Sigmoid colon (tissue), 7 donors: ENCODE data around the gene ZNF462. TPM values are rescaled to one million over a fixed set of nuclear protein-coding genes. Genes with fewer than 3 reads are reported as not detected.

Experiments
- DNase-seq: peaks from one replicate; pipeline ENCODE4 v3.0.0-alpha.2; 2019
- H3K27ac ChIP-seq, 4 donors: fragments of 200-600 bp; sonication (generic); one replicate each; pipeline ENCODE4 v1.5.1; 2016 to 2019; ENCODE audit warnings: mild to moderate bottlenecking in 1 of 4
- H3K27me3 ChIP-seq, 3 donors: fragments of 200-600 bp; sonication (generic); one replicate each; pipeline ENCODE4 v1.5.1; 2019; ENCODE audit warnings: mild to moderate bottlenecking in 1 of 3
- H3K36me3 ChIP-seq, 4 donors: fragments of 200-600 bp; sonication (generic); one replicate each; pipeline ENCODE4 v1.5.1; 2016 to 2019
- H3K4me1 ChIP-seq, 4 donors: fragments of 200-600 bp; sonication (generic); one replicate each; pipeline ENCODE4 v1.5.1; 2017 to 2019
- H3K4me3 ChIP-seq, 4 donors: fragments of 200-600 bp; sonication (generic); one replicate each; pipeline ENCODE4 v1.5.1; 2017 to 2019; ENCODE audit warnings: mild to moderate bottlenecking in 2 of 4, moderate library complexity in 1 of 4
- H3K9me3 ChIP-seq, 4 donors: fragments of 200-600 bp in 3 of 4; sonication (generic) in 3 of 4; one replicate each; pipeline versions ENCODE4 v1.5.1 to v1.6.1; 2013 to 2019
- CTCF ChIP-seq, 4 experiments: fragments of 450-650 bp in 3 of 4; fragments of 200-600 bp in 1 of 4; IDR thresholded peaks; one replicate each; pipeline ENCODE4 v1.5.1; 2016 to 2019; ENCODE audit warnings: antibody characterized with exemption in 4 of 4, mild to moderate bottlenecking in 3 of 4, moderate library complexity in 2 of 4
- EP300 ChIP-seq, 4 donors: sonication (generic); formaldehyde crosslinking; IDR thresholded peaks; one replicate each; pipeline ENCODE4 v1.6.1; 2017; ENCODE audit warnings: antibody characterized with exemption in 4 of 4
- POLR2A ChIP-seq, 2 donors: fragments of 450-650 bp; IDR thresholded peaks; one replicate each; pipeline ENCODE4 v1.6.1; 2016; ENCODE audit warnings: antibody characterized with exemption in 2 of 2, mild to moderate bottlenecking in 2 of 2, moderate library complexity in 2 of 2
- POLR2AphosphoS5 ChIP-seq, 4 donors: sonication (generic); formaldehyde crosslinking; IDR thresholded peaks; one replicate each; pipeline ENCODE4 v1.6.1; 2017; ENCODE audit warnings: antibody characterized with exemption in 4 of 4
- WGBS, 2 donors: extraction: QIAGEN DNeasy Blood & Tissue Kit; methylation state at CpG; one replicate each; pipeline ENCODE4 v1.1.7; 2013; 5-methylcytosine and 5-hydroxymethylcytosine counted together
- intact Hi-C: fragments of 100-400 bp; cut with DNase I; formaldehyde crosslinking; loops from one replicate; pipeline ENCODE4 v1.15.1; 2023
- polyA plus RNA-seq, 3 donors: library from polyadenylated mRNA; stranded (reverse); fragments of 200-250 nt; gene quantifications; one replicate each; pipeline ENCODE4 v1.2.3, GENCODE V29; 2013
- total RNA-seq, 4 donors: library from RNA; depleted of rRNA; stranded (reverse); fragments of >200 nt; gene quantifications; one replicate each; pipeline ENCODE4 v1.1.0, GENCODE V29; 2016
- donor health status: healthy with polysubstance abuse.
- donor health status: Bipolar disorder and iron deficiency.
- donor health status: healthy.

ZNF462 gene
- total and polyA plus RNA-seq, 7 donors: 0.60 to 33.8 (median 21.7) TPM

GRCh38 chr9:106828070-106828469 lies 34.9 kb upstream of the ZNF462 start:
- WGBS, 2 donors: 22 to 71% methylated on average over 3 of the region's 3 CpGs
- H3K9me3 ChIP-seq: no peaks in the 10 kb centered on the region
- intact Hi-C loops: no loop called here

GRCh38 chr9:106828965-106829364 lies 34.0 kb upstream of the ZNF462 start:
- peaks cover 0 to 23% (median 15%) of the 10 kb centered on the region in 4 donors for H3K4me1 ChIP-seq
- no peaks in the 10 kb centered on the region for H3K9me3 ChIP-seq
- no peaks in the 10 kb centered on the region for H3K27me3 ChIP-seq
- no peak overlapping the region for H3K27ac ChIP-seq
- no peak overlapping the region for H3K4me3 ChIP-seq
- no peaks in the 10 kb centered on the region for H3K36me3 ChIP-seq
- intact Hi-C loops: no loop called here
- no peak for DNase-seq
- TF ChIP-seq POLR2A (IDR thresholded peaks at IDR 0.05): no peak
- no peak for TF ChIP-seq EP300 (IDR thresholded peaks at IDR 0.05)
- no peak for TF ChIP-seq POLR2AphosphoS5 (IDR thresholded peaks at IDR 0.05)

More at GRCh38 chr9:106828070-106828469, 34.9 kb upstream of the ZNF462 start:
- Histone ChIP-seq H3K4me3 (no peak overlapping the region), H3K4me1 (peaks cover 0 to 23% (median 15%) of the 10 kb centered on the region in 4 donors), H3K27me3 (no peaks in the 10 kb centered on the region), H3K36me3 (no peaks in the 10 kb centered on the region), H3K27ac (no peak overlapping the region)
- DNase-seq: no peak
- TF ChIP-seq POLR2A (IDR thresholded peaks at IDR 0.05) (no peak), CTCF (IDR thresholded peaks at IDR 0.05) (no peak), EP300 (IDR thresholded peaks at IDR 0.05) (no peak), POLR2AphosphoS5 (IDR thresholded peaks at IDR 0.05) (no peak)

GRCh38 chr9:106829666-106830408 lies 33.1 kb upstream of the ZNF462 start:
- Histone ChIP-seq H3K36me3 (no peaks in the 10 kb centered on the region), H3K27ac (peak overlapping the region; percentile 62 to 87 (median 79)), H3K4me1 (peaks cover 0 to 23% (median 15%) of the 10 kb centered on the region in 4 donors), H3K4me3 (no peak overlapping the region), H3K9me3 (no peaks in the 10 kb centered on the region), H3K27me3 (no peaks in the 10 kb centered on the region)
- no peak for DNase-seq
- TF ChIP-seq POLR2AphosphoS5 (IDR thresholded peaks at IDR 0.05): peak in 3 of 4 donors; percentile 11 to 39 (median 15)
- no peak for TF ChIP-seq EP300 (IDR thresholded peaks at IDR 0.05)
- no peak for TF ChIP-seq POLR2A (IDR thresholded peaks at IDR 0.05)
- WGBS, 2 donors: 54 to 80% methylated on average over 2 of the region's 2 CpGs
- intact Hi-C loops: no loop called here

- peak in 1 of 4 donors; percentile 40 for TF ChIP-seq EP300 (IDR thresholded peaks at IDR 0.05)
- TF ChIP-seq POLR2AphosphoS5 (IDR thresholded peaks at IDR 0.05): peak in 3 of 4 donors; percentile 27 to 70 (median 54)
- TF ChIP-seq CTCF (IDR thresholded peaks at IDR 0.05): no peak
- TF ChIP-seq POLR2A (IDR thresholded peaks at IDR 0.05): no peak
- DNase-seq: peak; percentile 70
- H3K4me1 ChIP-seq: peaks cover 0 to 23% (median 15%) of the 10 kb centered on the region in 4 donors
- 23 to 55% methylated on average over 4 of the region's 4 CpGs for WGBS, 2 donors
- no peaks in the 10 kb centered on the region for H3K9me3 ChIP-seq
- intact Hi-C loops: no loop called here
- H3K4me3 ChIP-seq: no peak overlapping the region
- H3K36me3 ChIP-seq: no peaks in the 10 kb centered on the region
- no peaks in the 10 kb centered on the region for H3K27me3 ChIP-seq
- H3K27ac ChIP-seq: peak overlapping the region; percentile 62 to 87 (median 79)
These were observed 32.3 kb upstream of the ZNF462 start for GRCh38 chr9:106830527-106831150.

DNA sequence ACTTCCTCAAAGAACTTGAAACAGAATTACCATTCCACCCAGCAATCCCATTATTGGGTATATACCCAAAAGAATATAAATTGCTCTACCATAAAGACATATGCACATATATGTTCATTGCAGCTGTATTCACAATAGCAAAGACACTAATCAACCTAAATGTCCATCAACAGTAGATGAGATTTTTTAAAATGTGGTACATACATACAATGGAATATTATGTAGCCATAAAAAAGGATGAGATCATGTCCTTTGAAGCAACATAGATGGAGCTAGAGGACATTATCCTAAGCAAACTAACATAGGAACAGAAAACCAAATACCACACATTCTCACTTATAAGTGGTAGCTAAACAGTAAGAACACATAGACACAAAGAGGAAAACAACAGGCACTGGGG lies 28.1 kb upstream of the ZNF462 start:
- TF ChIP-seq CTCF (IDR thresholded peaks at IDR 0.05) (no peak), POLR2AphosphoS5 (IDR thresholded peaks at IDR 0.05) (no peak), EP300 (IDR thresholded peaks at IDR 0.05) (no peak), POLR2A (IDR thresholded peaks at IDR 0.05) (no peak)
- Histone ChIP-seq H3K9me3 (no peaks in the 10 kb centered on the region), H3K4me3 (no peak overlapping the region), H3K36me3 (no peaks in the 10 kb centered on the region), H3K27ac (no peak overlapping the region), H3K27me3 (no peaks in the 10 kb centered on the region), H3K4me1 (peaks cover 0 to 13% (median 10%) of the 10 kb centered on the region in 4 donors)
- intact Hi-C loops: no loop called here
- DNase-seq: no peak
